ENCODE data around the gene GRID1. TPM values are rescaled to one million over a fixed set of nuclear protein-coding genes. Genes with fewer than 3 reads are reported as not detected.

Gene GRID1
- total and polyA plus RNA-seq, 8 donors = 0.31 to 8.5 (median 1.0) TPM; not detected in 1

DNA sequence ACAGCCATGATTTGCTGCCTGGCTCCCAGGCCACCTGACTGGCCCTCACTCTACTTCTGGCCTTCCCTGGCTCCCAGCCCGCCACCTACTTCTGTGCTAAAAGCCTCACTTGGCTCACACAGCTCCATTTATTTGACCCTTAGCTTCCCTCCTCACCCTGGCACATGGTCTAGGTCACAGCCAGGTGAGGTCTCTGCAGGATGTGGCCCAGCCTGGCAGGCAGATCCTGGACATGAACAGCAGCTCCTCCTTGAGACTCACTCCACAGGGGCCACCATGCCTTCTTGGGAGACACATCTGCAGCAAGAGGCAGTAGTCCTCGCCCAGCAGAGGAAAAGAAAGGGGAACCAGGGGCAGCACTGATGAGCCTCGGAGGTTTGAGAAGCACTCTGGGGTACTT is 64.6 kb downstream of the GRID1 start:
- Histone ChIP-seq H3K9me3 (no peaks in the 10 kb centered on the region), H3K4me1 (no peaks in the 10 kb centered on the region), H3K27ac (no peak overlapping the region), H3K36me3 (no peaks in the 10 kb centered on the region), H3K27me3 (no peaks in the 10 kb centered on the region), H3K4me3 (no peak overlapping the region)
- TF ChIP-seq, protein P1, sequence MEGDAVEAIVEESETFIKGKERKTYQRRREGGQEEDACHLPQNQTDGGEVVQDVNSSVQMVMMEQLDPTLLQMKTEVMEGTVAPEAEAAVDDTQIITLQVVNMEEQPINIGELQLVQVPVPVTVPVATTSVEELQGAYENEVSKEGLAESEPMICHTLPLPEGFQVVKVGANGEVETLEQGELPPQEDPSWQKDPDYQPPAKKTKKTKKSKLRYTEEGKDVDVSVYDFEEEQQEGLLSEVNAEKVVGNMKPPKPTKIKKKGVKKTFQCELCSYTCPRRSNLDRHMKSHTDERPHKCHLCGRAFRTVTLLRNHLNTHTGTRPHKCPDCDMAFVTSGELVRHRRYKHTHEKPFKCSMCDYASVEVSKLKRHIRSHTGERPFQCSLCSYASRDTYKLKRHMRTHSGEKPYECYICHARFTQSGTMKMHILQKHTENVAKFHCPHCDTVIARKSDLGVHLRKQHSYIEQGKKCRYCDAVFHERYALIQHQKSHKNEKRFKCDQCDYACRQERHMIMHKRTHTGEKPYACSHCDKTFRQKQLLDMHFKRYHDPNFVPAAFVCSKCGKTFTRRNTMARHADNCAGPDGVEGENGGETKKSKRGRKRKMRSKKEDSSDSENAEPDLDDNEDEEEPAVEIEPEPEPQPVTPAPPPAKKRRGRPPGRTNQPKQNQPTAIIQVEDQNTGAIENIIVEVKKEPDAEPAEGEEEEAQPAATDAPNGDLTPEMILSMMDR (IDR thresholded peaks at IDR 0.05) = no peak
- TF ChIP-seq POLR2A (IDR thresholded peaks at IDR 0.05) (no peak), EP300 (IDR thresholded peaks at IDR 0.05) (no peak), POLR2AphosphoS5 (IDR thresholded peaks at IDR 0.05) (no peak)
- DNase-seq = peak in 1 of 2 donors; percentile 11
- intact Hi-C loops (cut with DNase I; ENCODE audit: low total_unique reads) = no loop called here
- 63 to 80% (median 71%) methylated on average over 3 of the region's 3 CpGs for WGBS, 5 donors

DNA sequence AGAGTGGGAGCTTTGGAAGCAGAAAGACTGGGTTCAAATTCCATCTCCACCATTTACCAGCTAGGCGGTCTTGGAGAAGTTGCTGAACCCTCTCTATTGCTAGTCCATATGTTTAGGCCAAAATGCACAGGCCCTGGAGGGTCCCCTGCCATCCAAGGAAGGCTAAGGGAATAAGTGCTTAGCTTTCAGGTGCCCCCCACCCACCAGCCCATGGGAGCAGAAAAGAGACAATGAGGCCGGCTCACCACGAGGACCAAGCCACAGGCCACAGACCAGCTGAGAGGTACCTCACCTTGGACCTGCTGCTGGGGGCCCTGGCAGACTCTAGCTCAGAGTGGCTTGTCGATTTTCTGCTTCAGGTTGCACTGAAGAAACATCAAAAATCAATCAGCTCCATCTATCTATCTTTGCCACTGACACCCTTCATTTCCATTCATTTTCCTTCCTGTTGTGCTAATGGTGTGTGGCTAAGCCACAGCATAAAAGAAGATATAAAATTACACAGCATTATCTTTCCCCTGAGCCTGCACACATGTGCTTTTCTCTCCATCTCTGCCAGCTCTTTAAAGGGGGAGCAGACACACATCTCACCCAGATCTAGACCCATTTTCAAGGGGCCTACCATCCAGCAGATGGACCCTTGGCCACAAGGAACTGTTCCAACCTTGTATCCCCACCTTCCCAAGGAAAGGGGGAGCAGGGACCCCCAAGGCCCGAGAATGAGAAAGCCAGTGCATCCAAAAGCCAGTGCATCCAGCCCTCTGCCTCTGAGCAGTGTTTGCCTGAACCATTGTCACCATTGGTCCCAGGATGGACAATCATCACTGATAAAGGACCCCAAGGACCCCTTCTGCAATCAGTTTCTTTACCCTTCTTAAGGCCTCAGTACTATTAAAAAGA is 65.4 kb downstream of the GRID1 start:
- TF ChIP-seq, protein P1 (IDR thresholded peaks at IDR 0.05) = no peak
- no peak for TF ChIP-seq POLR2AphosphoS5 (IDR thresholded peaks at IDR 0.05)
- TF ChIP-seq EP300 (IDR thresholded peaks at IDR 0.05) = no peak
- TF ChIP-seq POLR2A (IDR thresholded peaks at IDR 0.05) = no peak
- Histone ChIP-seq H3K27ac (no peak overlapping the region), H3K36me3 (no peaks in the 10 kb centered on the region), H3K9me3 (no peaks in the 10 kb centered on the region), H3K27me3 (no peaks in the 10 kb centered on the region), H3K4me1 (no peaks in the 10 kb centered on the region), H3K4me3 (no peak overlapping the region)
- peak in 1 of 2 donors; percentile 14 for DNase-seq
- intact Hi-C loops (cut with DNase I; ENCODE audit: low total_unique reads) = no loop called here
- WGBS, 5 donors = 65 to 84% (median 76%) methylated on average over 5 of the region's 5 CpGs

DNA sequence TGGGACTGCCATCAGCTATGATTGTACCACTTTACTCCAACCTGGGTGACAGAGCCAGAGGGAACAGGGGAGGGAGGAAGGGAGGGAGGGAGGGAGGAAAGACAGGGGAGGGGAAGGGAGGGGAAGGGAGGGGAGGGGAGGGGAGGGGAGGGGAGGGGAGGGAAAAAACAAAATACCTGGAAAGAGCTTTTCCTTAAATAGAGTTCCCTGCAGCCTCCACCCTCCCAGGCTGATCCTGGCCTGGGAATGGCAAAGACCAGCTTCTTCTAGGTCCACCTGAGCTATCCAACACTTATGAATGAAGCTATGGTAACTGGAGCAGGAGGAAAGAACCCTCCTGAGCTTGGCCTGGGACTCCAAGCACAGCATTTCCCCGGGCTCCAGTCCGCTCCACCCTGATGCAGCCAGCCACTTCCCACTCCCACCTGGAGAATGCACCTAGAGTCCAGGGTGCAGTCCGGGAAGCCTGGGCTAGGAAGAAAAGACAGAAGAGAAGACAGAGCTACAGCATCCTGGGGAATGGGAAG is 66.1 kb downstream of the GRID1 start:
- TF ChIP-seq EP300 (IDR thresholded peaks at IDR 0.05) (no peak), POLR2AphosphoS5 (IDR thresholded peaks at IDR 0.05) (no peak), POLR2A (IDR thresholded peaks at IDR 0.05) (no peak)
- TF ChIP-seq, protein P1 (IDR thresholded peaks at IDR 0.05) = no peak
- intact Hi-C loops (cut with DNase I; ENCODE audit: low total_unique reads) = no loop called here
- H3K9me3 ChIP-seq = no peaks in the 10 kb centered on the region
- no peak overlapping the region for H3K4me3 ChIP-seq
- no peak for DNase-seq
- no peaks in the 10 kb centered on the region for H3K4me1 ChIP-seq
- WGBS, 5 donors = 73 to 87% (median 81%) methylated on average over 3 of the region's 3 CpGs
- H3K27me3 ChIP-seq = no peaks in the 10 kb centered on the region
- no peak overlapping the region for H3K27ac ChIP-seq
- no peaks in the 10 kb centered on the region for H3K36me3 ChIP-seq

DNA sequence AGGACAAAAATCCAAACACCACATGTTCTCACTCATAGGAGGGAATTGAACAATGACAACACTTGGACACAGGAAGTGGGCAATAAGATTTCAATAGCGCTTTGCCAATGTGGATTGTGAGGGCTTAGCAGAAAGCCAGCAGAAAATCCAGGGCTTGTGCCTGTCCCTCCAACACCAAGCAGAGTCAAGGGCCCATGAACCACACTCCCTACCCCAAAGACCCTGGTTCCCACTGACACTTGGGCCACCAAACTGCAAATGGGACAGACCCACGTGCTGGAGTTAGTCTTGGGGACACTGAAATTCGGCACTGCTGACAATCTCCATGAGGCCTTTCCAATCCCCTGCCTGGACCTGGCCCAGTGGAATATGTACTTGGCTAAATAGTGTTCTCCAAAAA is 67.0 kb downstream of the GRID1 start:
- intact Hi-C loops (cut with DNase I; ENCODE audit: low total_unique reads) = no loop called here
- DNase-seq = peak in 1 of 2 donors; percentile 11
- Histone ChIP-seq H3K27ac (no peak overlapping the region), H3K4me1 (no peaks in the 10 kb centered on the region), H3K36me3 (no peaks in the 10 kb centered on the region), H3K27me3 (no peaks in the 10 kb centered on the region), H3K4me3 (no peak overlapping the region), H3K9me3 (no peaks in the 10 kb centered on the region)
- TF ChIP-seq EP300 (IDR thresholded peaks at IDR 0.05) (no peak), POLR2A (IDR thresholded peaks at IDR 0.05) (no peak)
- TF ChIP-seq, protein P1 (IDR thresholded peaks at IDR 0.05) = no peak
- WGBS, 5 donors = 66 to 78% (median 74%) methylated on average over 3 of the region's 3 CpGs
